Hippocampal formation (tissue), 2 donors: ENCODE results near the gene CD302.
"Not testable (repeated sequence)": the region's sequence is repeated elsewhere in the genome, so short reads cannot be mapped to it uniquely, and the experiment has no call there.

Source experiments
- DNase-seq, 2 donors: peaks; one replicate each; lab custom pipeline; 2025; lab: John Stamatoyannopoulos, UW

Gene CD302

GRCh38 chr2:159793326-159793725 lies 4.7 kb downstream of the CD302 start:
- DNase-seq, result no peak

GRCh38 chr2:159792599-159792998 lies 5.4 kb downstream of the CD302 start:
- DNase-seq, result no peak

GRCh38 chr2:159792036-159792435 lies 6.0 kb downstream of the CD302 start:
- DNase-seq, result no peak

GRCh38 chr2:159790323-159790722 lies 7.7 kb downstream of the CD302 start:
- DNase-seq, result no peak

GRCh38 chr2:159788253-159788652 lies 9.8 kb downstream of the CD302 start:
- DNase-seq, result no peak

- DNase-seq, result not testable (repeated sequence)
Measured at GRCh38 chr2:159787647-159788046, 10.4 kb downstream of the CD302 start.

- no peak for DNase-seq
Measured at GRCh38 chr2:159786938-159787337, 11.1 kb downstream of the CD302 start.

GRCh38 chr2:159785195-159785594 lies 12.8 kb downstream of the CD302 start:
- no peak for DNase-seq

- not testable (repeated sequence) for DNase-seq
Measured at GRCh38 chr2:159784744-159785143, 13.3 kb downstream of the CD302 start.

GRCh38 chr2:159783556-159783955 lies 14.5 kb downstream of the CD302 start:
- DNase-seq, result no peak

GRCh38 chr2:159776321-159776720 lies 21.7 kb downstream of the CD302 start:
- no peak for DNase-seq

GRCh38 chr2:159775021-159775420 lies 23.0 kb downstream of the CD302 start:
- no peak for DNase-seq

GRCh38 chr2:159774370-159774990 lies 23.5 kb downstream of the CD302 start:
- no peak for DNase-seq

GRCh38 chr2:159773886-159774285 lies 24.1 kb downstream of the CD302 start:
- DNase-seq, result no peak

GRCh38 chr2:159773426-159773825 lies 24.6 kb downstream of the CD302 start:
- no peak for DNase-seq

- DNase-seq, result no peak
Measured at GRCh38 chr2:159769147-159769546, 28.9 kb downstream of the CD302 start.

GRCh38 chr2:159762075-159762474 lies 35.9 kb downstream of the CD302 start:
- DNase-seq, result peak in 1 of 2 donors; percentile 38

GRCh38 chr2:159760326-159760725 lies 37.7 kb downstream of the CD302 start:
- no peak for DNase-seq

- no peak for DNase-seq
Measured at GRCh38 chr2:159759577-159759976, 38.4 kb downstream of the CD302 start.

- DNase-seq, result no peak
Measured at GRCh38 chr2:159758686-159759085, 39.3 kb downstream of the CD302 start.

GRCh38 chr2:159758239-159758638 lies 39.8 kb downstream of the CD302 start:
- no peak for DNase-seq

GRCh38 chr2:159755788-159756187 lies 42.2 kb downstream of the CD302 start:
- no peak for DNase-seq

GRCh38 chr2:159755014-159755413 lies 43.0 kb downstream of the CD302 start:
- DNase-seq, result no peak

- DNase-seq, result no peak
Measured at GRCh38 chr2:159753797-159754196, 44.2 kb downstream of the CD302 start.
